Left hindlimb (tissue), 1 donor: Measurements from ENCODE around the gene SIM2.

Source experiments
- DNase-seq: peaks from one replicate; pipeline ENCODE4 v3.0.0-alpha.2; 2018

SIM2 gene

GRCh38 chr21:36743008-36743407 lies 44.1 kb downstream of the SIM2 start:
- DNase-seq = no peak

GRCh38 chr21:36743446-36743845 lies 44.5 kb downstream of the SIM2 start:
- DNase-seq = no peak

- DNase-seq = no peak
Observed at GRCh38 chr21:36744190-36744559, 45.3 kb downstream of the SIM2 start.

GRCh38 chr21:36744560-36745231 lies 45.8 kb downstream of the SIM2 start:
- peak; percentile 65 for DNase-seq

- DNase-seq = no peak
Observed at GRCh38 chr21:36745459-36745858, 46.5 kb downstream of the SIM2 start.

- DNase-seq = no peak
Observed at GRCh38 chr21:36747041-36747814, 48.3 kb downstream of the SIM2 start.

GRCh38 chr21:36747815-36748383 lies 49.0 kb downstream of the SIM2 start:
- peak; percentile 74 for DNase-seq

- peak; percentile 67 for DNase-seq
Observed at GRCh38 chr21:36749935-36750575, 51.1 kb downstream of the SIM2 start.

- DNase-seq = no peak
Observed at GRCh38 chr21:36750576-36750959, 51.7 kb downstream of the SIM2 start.

- DNase-seq = no peak
Observed at GRCh38 chr21:36751383-36751782, 52.5 kb downstream of the SIM2 start.

- no peak for DNase-seq
Observed at GRCh38 chr21:36753556-36753955, 54.6 kb downstream of the SIM2 start.

GRCh38 chr21:36754241-36754898 lies 55.5 kb downstream of the SIM2 start:
- no peak for DNase-seq

- no peak for DNase-seq
Observed at GRCh38 chr21:36756527-36756926, 57.6 kb downstream of the SIM2 start.

- DNase-seq = no peak
Observed at GRCh38 chr21:36757196-36757595, 58.3 kb downstream of the SIM2 start.

- DNase-seq = no peak
Observed at GRCh38 chr21:36759348-36760083, 60.6 kb downstream of the SIM2 start.

- no peak for DNase-seq
Observed at GRCh38 chr21:36761685-36762084, 62.8 kb downstream of the SIM2 start.

- DNase-seq = no peak
Observed at GRCh38 chr21:36762642-36763041, 63.7 kb downstream of the SIM2 start.

- no peak for DNase-seq
Observed at GRCh38 chr21:36763305-36763704, 64.4 kb downstream of the SIM2 start.

- no peak for DNase-seq
Observed at GRCh38 chr21:36765229-36765628, 66.3 kb downstream of the SIM2 start.

- no peak for DNase-seq
Observed at GRCh38 chr21:36766511-36766910, 67.6 kb downstream of the SIM2 start.

GRCh38 chr21:36767096-36767495 lies 68.2 kb downstream of the SIM2 start:
- DNase-seq = no peak

- peak; percentile 48 for DNase-seq
Observed at GRCh38 chr21:36768496-36768895, 69.6 kb downstream of the SIM2 start.
